Hepatocyte (in vitro differentiated cells): ENCODE measurements around the gene NXT1. TPM values are rescaled to one million over a fixed set of nuclear protein-coding genes. Genes with fewer than 3 reads are reported as not detected.

ENCODE experiments used
- DNase-seq: peaks from one replicate; pipeline ENCODE4 v3.0.0-alpha.2; 2016; ENCODE audit warnings: low spot score
- H2AFZ ChIP-seq: fragments of 200-600 bp; sonication (generic); 2 replicates; pipeline ENCODE4 v1.6.0; 2016; ENCODE audit warnings: antibody characterized with exemption, mild to moderate bottlenecking
- H3K27ac ChIP-seq: fragments of 200-600 bp; sonication (generic); 2 replicates; pipeline ENCODE4 v1.5.1; 2016; ENCODE audit warnings: mild to moderate bottlenecking
- H3K27me3 ChIP-seq: fragments of 200-600 bp; sonication (generic); 2 replicates; pipeline ENCODE4 v1.6.1; 2016
- H3K36me3 ChIP-seq: fragments of 200-600 bp; sonication (generic); replicated peaks from 2 replicates; pipeline ENCODE4 v1.5.1; 2016; ENCODE audit warnings: low read depth; ENCODE audit not compliant: insufficient read depth
- H3K4me1 ChIP-seq: fragments of 200-600 bp; sonication (generic); 2 replicates; pipeline ENCODE4 v1.5.1; 2016; ENCODE audit warnings: mild to moderate bottlenecking, moderate library complexity; ENCODE audit not compliant: insufficient read depth
- H3K4me2 ChIP-seq: fragments of 200-600 bp; sonication (generic); 2 replicates; pipeline ENCODE4 v1.6.0; 2016
- H3K4me3 ChIP-seq: fragments of 200-600 bp; sonication (generic); 2 replicates; pipeline ENCODE4 v1.5.1; 2016; ENCODE audit warnings: mild to moderate bottlenecking
- H3K79me2 ChIP-seq: fragments of 200-600 bp; sonication (generic); 2 replicates; pipeline ENCODE4 v1.6.0; 2017; ENCODE audit warnings: mild to moderate bottlenecking
- H3K9me2 ChIP-seq: fragments of 200-600 bp; sonication (generic); replicated peaks from 2 replicates; pipeline ENCODE4 v1.6.0; 2017; ENCODE audit warnings: mild to moderate bottlenecking; ENCODE audit not compliant: insufficient read depth
- H3K9me3 ChIP-seq: fragments of 200-600 bp; sonication (generic); 2 replicates; pipeline ENCODE4 v1.5.1; 2016; ENCODE audit warnings: low read depth, mild to moderate bottlenecking
- H4K20me1 ChIP-seq: fragments of 200-600 bp; sonication (generic); 2 replicates; pipeline ENCODE4 v1.6.0; 2016; ENCODE audit warnings: mild to moderate bottlenecking; ENCODE audit not compliant: insufficient read depth, poor library complexity, severe bottlenecking
- EZH2 ChIP-seq: fragments of 200-600 bp; sonication (generic); IDR thresholded peaks from 2 replicates; pipeline ENCODE4 v1.6.1; 2016; ENCODE audit warnings: antibody characterized with exemption, mild to moderate bottlenecking, borderline replicate concordance
- EZH2phosphoT487 ChIP-seq: fragments of 200-600 bp; sonication (generic); IDR thresholded peaks from one replicate; pipeline ENCODE4 v1.6.1; 2018; ENCODE audit warnings: antibody characterized with exemption, mild to moderate bottlenecking, low read depth, moderate library complexity; ENCODE audit not compliant: unreplicated experiment, severe bottlenecking
- WGBS: methylation state at CpG from one replicate; pipeline ENCODE4 v1.1.6; 2016; ENCODE audit warnings: low lambda C conversion rate; ENCODE audit errors: missing lambda C conversion rate; 5-methylcytosine and 5-hydroxymethylcytosine counted together
- polyA plus RNA-seq: library from polyadenylated mRNA; unstranded; fragments of >200 nt; fragmentation: Nextera tagmentation; extraction: Ambion mirVana; gene quantifications from 2 replicates; pipeline ENCODE4 v1.2.1, GENCODE V29; 2016
- total RNA-seq: library from RNA; depleted of rRNA; stranded (reverse); fragments of >200 nt; gene quantifications from 2 replicates; pipeline ENCODE4 v1.2.3, GENCODE V29; 2014
- TF ChIP-seq, protein P1 (sequence below): fragments of 200-600 bp; sonication (generic); IDR thresholded peaks from 2 replicates; pipeline ENCODE4 v1.5.1; 2016; ENCODE audit warnings: antibody characterized with exemption, mild to moderate bottlenecking; ENCODE audit not compliant: poor library complexity

Gene NXT1
- total and polyA plus RNA-seq, 2 experiments from 2014 or later, result 29.7 to 36.3 TPM

DNA sequence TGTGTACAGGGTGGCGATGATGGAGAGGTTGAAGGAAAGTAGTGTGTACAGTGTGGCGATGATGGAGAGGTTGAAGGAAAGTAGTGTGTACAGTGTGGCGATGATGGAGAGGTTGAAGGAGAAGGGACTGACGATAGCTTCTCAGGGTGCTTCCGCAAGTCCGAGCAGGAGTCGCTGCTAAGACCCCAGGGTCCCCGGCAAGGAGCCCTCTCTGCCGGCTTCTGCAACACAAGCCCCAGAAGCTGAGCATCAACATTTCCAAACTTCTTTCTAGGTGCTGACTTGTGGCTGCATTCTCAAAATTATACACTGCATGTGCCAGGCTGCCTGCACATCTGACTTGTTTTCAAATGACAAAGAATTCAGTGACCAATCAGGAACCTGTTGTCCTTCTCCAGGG lies 47.8 kb upstream of the NXT1 start:
- no peak for DNase-seq
- H3K27ac ChIP-seq, result no peak overlapping the region
- 94% methylated on average over 9 of the region's 9 CpGs for WGBS
- no peak overlapping the region for H2AFZ ChIP-seq
- H3K4me2 ChIP-seq, result no peak overlapping the region
- no peak overlapping the region for H3K4me3 ChIP-seq
- H3K9me2 ChIP-seq, result no peaks in the 10 kb centered on the region
- no peaks in the 10 kb centered on the region for H3K4me1 ChIP-seq
- no peaks in the 10 kb centered on the region for H4K20me1 ChIP-seq
- H3K9me3 ChIP-seq, result no peaks in the 10 kb centered on the region
- no peaks in the 10 kb centered on the region for H3K36me3 ChIP-seq
- no peaks in the 10 kb centered on the region for H3K79me2 ChIP-seq
- H3K27me3 ChIP-seq, result no peaks in the 10 kb centered on the region
- TF ChIP-seq, protein P1, sequence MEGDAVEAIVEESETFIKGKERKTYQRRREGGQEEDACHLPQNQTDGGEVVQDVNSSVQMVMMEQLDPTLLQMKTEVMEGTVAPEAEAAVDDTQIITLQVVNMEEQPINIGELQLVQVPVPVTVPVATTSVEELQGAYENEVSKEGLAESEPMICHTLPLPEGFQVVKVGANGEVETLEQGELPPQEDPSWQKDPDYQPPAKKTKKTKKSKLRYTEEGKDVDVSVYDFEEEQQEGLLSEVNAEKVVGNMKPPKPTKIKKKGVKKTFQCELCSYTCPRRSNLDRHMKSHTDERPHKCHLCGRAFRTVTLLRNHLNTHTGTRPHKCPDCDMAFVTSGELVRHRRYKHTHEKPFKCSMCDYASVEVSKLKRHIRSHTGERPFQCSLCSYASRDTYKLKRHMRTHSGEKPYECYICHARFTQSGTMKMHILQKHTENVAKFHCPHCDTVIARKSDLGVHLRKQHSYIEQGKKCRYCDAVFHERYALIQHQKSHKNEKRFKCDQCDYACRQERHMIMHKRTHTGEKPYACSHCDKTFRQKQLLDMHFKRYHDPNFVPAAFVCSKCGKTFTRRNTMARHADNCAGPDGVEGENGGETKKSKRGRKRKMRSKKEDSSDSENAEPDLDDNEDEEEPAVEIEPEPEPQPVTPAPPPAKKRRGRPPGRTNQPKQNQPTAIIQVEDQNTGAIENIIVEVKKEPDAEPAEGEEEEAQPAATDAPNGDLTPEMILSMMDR, result no peak
- TF ChIP-seq EZH2phosphoT487 (no peak), EZH2 (no peak)

DNA sequence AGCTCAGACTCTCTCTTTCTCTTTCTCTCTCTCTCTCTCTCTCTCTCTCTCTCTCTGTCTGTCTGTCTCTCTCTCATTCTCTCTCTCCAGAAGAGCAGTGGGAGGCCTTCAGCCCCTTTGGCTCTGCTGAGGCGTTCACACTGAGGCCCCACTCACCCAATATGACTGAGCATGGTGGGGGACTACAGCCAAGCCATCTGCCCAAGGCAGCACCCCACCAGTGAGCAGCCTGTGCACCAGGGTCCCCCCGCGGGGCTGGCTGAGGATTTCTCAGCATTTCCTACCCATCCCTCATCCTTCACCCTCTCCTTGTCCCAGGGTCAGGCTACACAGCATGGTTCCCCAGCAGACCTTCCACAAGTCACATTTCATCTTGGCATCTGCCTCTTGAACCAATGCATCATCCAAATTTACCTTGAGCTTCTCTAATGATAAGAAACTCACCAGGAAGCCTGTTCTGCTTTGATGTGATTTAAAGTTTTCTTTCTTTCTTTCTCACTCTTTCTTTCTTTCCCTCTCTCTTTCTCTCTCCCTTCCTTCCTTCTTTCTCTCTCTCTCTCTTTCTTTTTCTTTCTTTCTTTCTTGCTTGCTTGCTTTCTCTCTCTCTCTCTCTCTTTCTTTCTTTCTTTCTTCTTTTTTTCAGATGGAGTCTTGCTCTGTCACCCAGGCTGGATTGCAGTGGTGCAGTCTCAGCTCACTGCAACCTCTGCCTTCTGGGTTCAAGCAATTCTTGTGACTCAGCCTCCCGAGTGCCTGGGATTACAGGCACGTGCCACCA lies 47.1 kb upstream of the NXT1 start:
- Histone ChIP-seq H3K9me3 (no peaks in the 10 kb centered on the region), H3K4me2 (no peak overlapping the region), H2AFZ (no peak overlapping the region), H3K9me2 (no peaks in the 10 kb centered on the region), H4K20me1 (no peaks in the 10 kb centered on the region), H3K4me1 (no peaks in the 10 kb centered on the region), H3K36me3 (no peaks in the 10 kb centered on the region), H3K27me3 (no peaks in the 10 kb centered on the region), H3K79me2 (no peaks in the 10 kb centered on the region), H3K4me3 (no peak overlapping the region), H3K27ac (no peak overlapping the region)
- no peak for TF ChIP-seq EZH2phosphoT487
- TF ChIP-seq, protein P1, result no peak
- no peak for TF ChIP-seq EZH2
- 88% methylated on average over 5 of the region's 5 CpGs for WGBS
- no peak for DNase-seq

DNA sequence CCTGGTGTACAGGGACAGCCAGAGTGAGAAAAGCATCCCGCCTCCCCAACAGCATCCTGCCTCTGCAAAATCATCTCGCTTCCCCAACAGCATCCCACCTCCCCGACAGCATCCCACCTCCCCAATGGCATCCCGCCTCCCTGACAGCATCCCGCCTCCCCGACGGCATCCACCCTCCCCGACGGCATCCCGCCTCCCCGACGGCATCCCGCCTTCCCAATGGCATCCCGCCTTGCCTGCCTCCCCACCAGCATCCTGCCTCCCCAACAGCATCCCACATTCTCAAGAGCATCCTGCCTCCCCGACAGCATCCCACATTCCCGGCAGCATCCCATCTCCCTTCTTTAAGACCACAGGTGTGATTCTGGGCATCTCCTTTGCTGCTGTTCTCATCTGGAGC lies 46.0 kb upstream of the NXT1 start:
- TF ChIP-seq, protein P1, result no peak
- TF ChIP-seq EZH2phosphoT487 (no peak), EZH2 (no peak)
- no peaks in the 10 kb centered on the region for H4K20me1 ChIP-seq
- no peaks in the 10 kb centered on the region for H3K9me3 ChIP-seq
- no peaks in the 10 kb centered on the region for H3K79me2 ChIP-seq
- no peak overlapping the region for H2AFZ ChIP-seq
- DNase-seq, result no peak
- 77% methylated on average over 5 of the region's 16 CpGs for WGBS
- no peaks in the 10 kb centered on the region for H3K27me3 ChIP-seq
- H3K4me3 ChIP-seq, result no peak overlapping the region
- H3K4me2 ChIP-seq, result no peak overlapping the region
- H3K4me1 ChIP-seq, result no peaks in the 10 kb centered on the region
- H3K27ac ChIP-seq, result no peak overlapping the region
- H3K9me2 ChIP-seq, result no peaks in the 10 kb centered on the region
- H3K36me3 ChIP-seq, result no peaks in the 10 kb centered on the region
